Endothelial cell (in vitro differentiated cells): Measurements from ENCODE around the gene AP4E1. TPM values are rescaled to one million over a fixed set of nuclear protein-coding genes. Genes with fewer than 3 reads are reported as not detected.

Source experiments
- DNase-seq: peaks from one replicate; pipeline ENCODE4 v3.0.0; 2021; ENCODE audit warnings: low spot score
- H3K27ac Mint-ChIP-seq: one replicate; pipeline ENCODE4 v1.8.0; 2021; ENCODE audit warnings: mixed read lengths, inconsistent platforms; ENCODE audit not compliant: unreplicated experiment
- H3K27me3 Mint-ChIP-seq: one replicate; pipeline ENCODE4 v1.8.0; 2021; ENCODE audit warnings: mild to moderate bottlenecking, moderate library complexity, mixed read lengths, inconsistent platforms; ENCODE audit not compliant: unreplicated experiment
- H3K36me3 Mint-ChIP-seq: one replicate; pipeline ENCODE4 v1.8.0; 2021; ENCODE audit warnings: mild to moderate bottlenecking, low read depth, mixed read lengths, inconsistent platforms; ENCODE audit not compliant: unreplicated experiment
- H3K4me1 Mint-ChIP-seq: one replicate; pipeline ENCODE4 v1.8.0; 2021; ENCODE audit warnings: mild to moderate bottlenecking, mixed read lengths, inconsistent platforms; ENCODE audit not compliant: unreplicated experiment
- H3K4me3 Mint-ChIP-seq: one replicate; pipeline ENCODE4 v1.8.0; 2021; ENCODE audit warnings: mild to moderate bottlenecking, mixed read lengths, inconsistent platforms; ENCODE audit not compliant: unreplicated experiment
- H3K9me3 Mint-ChIP-seq: one replicate; pipeline ENCODE4 v1.8.0; 2021; ENCODE audit warnings: mixed read lengths, inconsistent platforms; ENCODE audit not compliant: unreplicated experiment
- total RNA-seq: library from RNA; stranded (reverse); fragmentation: NEBNext Ultra II Directional; extraction: Animal tissue kit (Norgen Biotek cat#: 25700); gene quantifications from one replicate; pipeline ENCODE4 v1.2.1, GENCODE V29; 2021; ENCODE audit not compliant: unreplicated experiment
- TF ChIP-seq, protein P1 (sequence below): fragments of 200-600 bp; sonication (generic); IDR thresholded peaks from one replicate; pipeline ENCODE4 v1.5.0; 2021; ENCODE audit warnings: antibody characterized with exemption; ENCODE audit not compliant: unreplicated experiment

Gene AP4E1
- total RNA-seq, 1 donor from 2014 or later, result 7.4 TPM

DNA sequence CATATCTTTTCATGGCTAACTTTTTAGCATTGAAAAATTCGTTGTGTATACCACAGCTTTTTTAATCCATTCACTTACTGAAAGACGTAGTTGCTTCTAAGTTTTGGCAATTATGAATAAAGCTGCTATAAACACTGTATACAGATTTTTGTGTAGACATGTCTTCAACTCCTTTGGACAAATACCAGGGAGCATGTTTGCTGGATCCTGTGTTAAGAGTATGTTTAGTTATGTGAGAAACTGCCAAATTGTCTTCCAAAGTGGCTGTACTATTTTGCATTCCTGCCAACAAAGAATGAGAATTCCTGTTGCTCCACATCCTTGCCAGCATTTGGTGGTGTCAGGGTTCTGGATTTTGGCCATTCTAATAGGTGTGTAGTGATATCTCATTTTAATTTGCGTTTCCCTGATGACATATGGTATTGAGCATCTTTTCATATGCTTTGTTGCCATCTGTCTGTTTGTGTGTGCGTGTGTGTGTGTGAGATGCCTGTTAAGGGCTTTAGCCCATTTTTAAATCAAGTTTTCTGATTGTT lies 98.7 kb downstream of the AP4E1 start:
- TF ChIP-seq, protein P1, sequence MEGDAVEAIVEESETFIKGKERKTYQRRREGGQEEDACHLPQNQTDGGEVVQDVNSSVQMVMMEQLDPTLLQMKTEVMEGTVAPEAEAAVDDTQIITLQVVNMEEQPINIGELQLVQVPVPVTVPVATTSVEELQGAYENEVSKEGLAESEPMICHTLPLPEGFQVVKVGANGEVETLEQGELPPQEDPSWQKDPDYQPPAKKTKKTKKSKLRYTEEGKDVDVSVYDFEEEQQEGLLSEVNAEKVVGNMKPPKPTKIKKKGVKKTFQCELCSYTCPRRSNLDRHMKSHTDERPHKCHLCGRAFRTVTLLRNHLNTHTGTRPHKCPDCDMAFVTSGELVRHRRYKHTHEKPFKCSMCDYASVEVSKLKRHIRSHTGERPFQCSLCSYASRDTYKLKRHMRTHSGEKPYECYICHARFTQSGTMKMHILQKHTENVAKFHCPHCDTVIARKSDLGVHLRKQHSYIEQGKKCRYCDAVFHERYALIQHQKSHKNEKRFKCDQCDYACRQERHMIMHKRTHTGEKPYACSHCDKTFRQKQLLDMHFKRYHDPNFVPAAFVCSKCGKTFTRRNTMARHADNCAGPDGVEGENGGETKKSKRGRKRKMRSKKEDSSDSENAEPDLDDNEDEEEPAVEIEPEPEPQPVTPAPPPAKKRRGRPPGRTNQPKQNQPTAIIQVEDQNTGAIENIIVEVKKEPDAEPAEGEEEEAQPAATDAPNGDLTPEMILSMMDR, result no peak
- DNase-seq, result no peak
- Mint-ChIP-seq H3K4me1 (no peaks in the 10 kb centered on the region), H3K36me3 (peaks cover 18% of the 10 kb centered on the region), H3K9me3 (peaks cover 4% of the 10 kb centered on the region), H3K27ac (no peak overlapping the region), H3K4me3 (no peak overlapping the region), H3K27me3 (no peaks in the 10 kb centered on the region)

DNA sequence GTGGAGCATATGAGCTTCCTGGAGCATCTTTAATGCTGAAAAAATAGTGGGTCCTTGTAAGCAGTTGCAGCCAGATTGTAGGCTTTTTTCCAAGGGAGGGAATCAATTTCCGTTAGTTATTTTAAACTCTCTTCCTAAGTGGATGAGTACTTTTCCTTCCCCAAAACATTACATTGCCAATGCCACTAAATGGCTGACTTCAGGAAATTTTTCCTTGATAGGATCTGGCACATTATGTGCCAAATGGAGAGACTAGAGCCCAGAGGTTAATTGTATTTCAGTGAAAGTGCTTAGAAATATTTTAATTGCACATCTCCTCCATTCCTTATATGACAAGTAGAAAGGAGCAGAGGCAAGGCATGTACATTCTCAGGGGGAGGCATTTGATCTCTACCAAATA lies 102.7 kb downstream of the AP4E1 start:
- Mint-ChIP-seq H3K27ac (no peak overlapping the region), H3K4me3 (no peak overlapping the region), H3K27me3 (no peaks in the 10 kb centered on the region), H3K9me3 (peaks cover 4% of the 10 kb centered on the region), H3K36me3 (peaks cover 18% of the 10 kb centered on the region), H3K4me1 (no peaks in the 10 kb centered on the region)
- TF ChIP-seq, protein P1, result no peak
- DNase-seq, result no peak

DNA sequence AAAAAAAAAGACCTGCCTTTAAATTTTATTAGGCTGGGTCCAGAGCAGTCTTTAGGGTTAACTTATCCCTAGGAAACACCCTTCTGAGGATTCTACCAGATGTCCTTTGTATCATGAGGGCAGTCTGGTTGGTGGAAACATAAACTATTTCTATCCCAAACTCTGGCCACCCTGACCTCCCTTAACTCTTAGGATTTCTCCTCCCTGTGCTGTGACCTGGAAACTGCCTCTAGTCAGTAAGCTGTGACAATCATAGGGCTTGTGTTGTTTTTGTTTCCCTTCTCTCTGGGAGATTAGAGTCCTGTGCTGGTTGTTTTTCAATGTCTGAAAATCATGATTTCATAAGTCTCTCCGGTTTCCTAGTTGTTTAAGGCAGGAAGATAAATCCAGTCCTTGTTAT lies 108.1 kb downstream of the AP4E1 start:
- H3K9me3 Mint-ChIP-seq, result no peaks in the 10 kb centered on the region
- H3K4me3 Mint-ChIP-seq, result no peak overlapping the region
- H3K36me3 Mint-ChIP-seq, result no peaks in the 10 kb centered on the region
- TF ChIP-seq, protein P1, result no peak
- no peak overlapping the region for H3K27ac Mint-ChIP-seq
- H3K4me1 Mint-ChIP-seq, result no peaks in the 10 kb centered on the region
- no peak for DNase-seq
- H3K27me3 Mint-ChIP-seq, result peaks cover 1% of the 10 kb centered on the region

DNA sequence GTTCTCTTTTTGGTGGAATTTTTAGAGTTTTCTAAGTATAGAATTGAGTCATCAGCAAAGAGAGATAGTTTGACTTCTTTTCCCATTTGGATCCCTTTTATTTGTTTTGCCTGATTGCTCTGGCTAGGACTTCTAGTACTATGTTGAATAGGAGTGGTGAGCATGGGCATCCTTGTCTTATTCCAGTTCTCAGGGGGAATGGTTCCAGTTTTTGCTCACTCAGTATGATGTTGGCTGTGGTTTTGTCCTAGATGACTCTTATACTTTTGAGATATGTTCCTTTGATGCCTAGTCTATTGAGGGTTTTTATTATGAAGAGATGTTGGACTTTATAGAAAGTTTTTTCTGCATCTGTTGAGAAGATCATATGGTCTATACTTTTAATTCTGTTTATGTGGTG lies 113.7 kb downstream of the AP4E1 start:
- H3K27ac Mint-ChIP-seq, result no peak overlapping the region
- no peaks in the 10 kb centered on the region for H3K4me1 Mint-ChIP-seq
- peaks cover 1% of the 10 kb centered on the region for H3K27me3 Mint-ChIP-seq
- no peaks in the 10 kb centered on the region for H3K9me3 Mint-ChIP-seq
- TF ChIP-seq, protein P1, result no peak
- H3K36me3 Mint-ChIP-seq, result no peaks in the 10 kb centered on the region
- DNase-seq, result no peak
- H3K4me3 Mint-ChIP-seq, result no peak overlapping the region

DNA sequence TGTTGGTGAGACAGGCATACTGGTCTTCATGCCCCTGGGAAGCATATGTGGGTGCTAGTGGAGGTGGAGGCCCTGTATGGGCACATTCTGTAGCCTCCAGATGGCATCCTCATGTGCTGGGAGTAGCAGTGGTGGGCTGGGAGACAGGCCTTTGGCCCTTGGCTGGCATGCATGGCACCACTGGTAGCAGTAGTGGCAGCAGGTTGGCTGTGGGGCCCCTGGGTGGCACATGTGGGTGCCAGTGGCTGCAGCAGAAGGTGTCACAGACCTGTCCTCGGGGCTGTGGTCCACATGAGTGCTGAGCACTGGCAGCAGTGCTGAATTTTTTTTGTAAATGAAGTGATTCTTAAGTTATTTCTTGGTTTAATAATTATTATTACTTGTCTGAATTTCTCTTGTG lies 115.0 kb downstream of the AP4E1 start:
- H3K36me3 Mint-ChIP-seq, result no peaks in the 10 kb centered on the region
- no peaks in the 10 kb centered on the region for H3K9me3 Mint-ChIP-seq
- no peaks in the 10 kb centered on the region for H3K4me1 Mint-ChIP-seq
- no peak for DNase-seq
- TF ChIP-seq, protein P1, result no peak
- no peak overlapping the region for H3K4me3 Mint-ChIP-seq
- peaks cover 1% of the 10 kb centered on the region for H3K27me3 Mint-ChIP-seq
- H3K27ac Mint-ChIP-seq, result no peak overlapping the region
